Measurements from ENCODE around the gene EMP1. TPM values are rescaled to one million over a fixed set of nuclear protein-coding genes. Genes with fewer than 3 reads are reported as not detected.
A peak's percentile ranks its signal among the peaks of the same experiment; 100 is the strongest.

The EMP1 gene
- total RNA-seq, 2 donors from 2014 or later: 295 to 1,389 TPM

GRCh38 chr12:13161172-13161571 lies 35.4 kb upstream of the EMP1 start:
- TF ChIP-seq, protein P1, sequence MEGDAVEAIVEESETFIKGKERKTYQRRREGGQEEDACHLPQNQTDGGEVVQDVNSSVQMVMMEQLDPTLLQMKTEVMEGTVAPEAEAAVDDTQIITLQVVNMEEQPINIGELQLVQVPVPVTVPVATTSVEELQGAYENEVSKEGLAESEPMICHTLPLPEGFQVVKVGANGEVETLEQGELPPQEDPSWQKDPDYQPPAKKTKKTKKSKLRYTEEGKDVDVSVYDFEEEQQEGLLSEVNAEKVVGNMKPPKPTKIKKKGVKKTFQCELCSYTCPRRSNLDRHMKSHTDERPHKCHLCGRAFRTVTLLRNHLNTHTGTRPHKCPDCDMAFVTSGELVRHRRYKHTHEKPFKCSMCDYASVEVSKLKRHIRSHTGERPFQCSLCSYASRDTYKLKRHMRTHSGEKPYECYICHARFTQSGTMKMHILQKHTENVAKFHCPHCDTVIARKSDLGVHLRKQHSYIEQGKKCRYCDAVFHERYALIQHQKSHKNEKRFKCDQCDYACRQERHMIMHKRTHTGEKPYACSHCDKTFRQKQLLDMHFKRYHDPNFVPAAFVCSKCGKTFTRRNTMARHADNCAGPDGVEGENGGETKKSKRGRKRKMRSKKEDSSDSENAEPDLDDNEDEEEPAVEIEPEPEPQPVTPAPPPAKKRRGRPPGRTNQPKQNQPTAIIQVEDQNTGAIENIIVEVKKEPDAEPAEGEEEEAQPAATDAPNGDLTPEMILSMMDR (IDR thresholded peaks at IDR 0.05): no peak
- no peak for ATAC-seq (ENCODE audit: insufficient number of reproducible peaks, low FRiP score, low read depth)
- Histone ChIP-seq H3K27ac (no peak overlapping the region), H3K9me3 (no peaks in the 10 kb centered on the region), H3K4me3 (no peak overlapping the region), H3K36me3 (no peaks in the 10 kb centered on the region), H3K27me3 (replicated peaks; ENCODE audit: insufficient read depth) (no peaks in the 10 kb centered on the region), H3K4me1 (ENCODE audit: control insufficient read depth in 1 of 2, low read depth in 2 of 2) (peaks cover 10 to 19% of the 10 kb centered on the region in 2 donors)
- DNase-seq (ENCODE audit: low spot score): no peak

DNA sequence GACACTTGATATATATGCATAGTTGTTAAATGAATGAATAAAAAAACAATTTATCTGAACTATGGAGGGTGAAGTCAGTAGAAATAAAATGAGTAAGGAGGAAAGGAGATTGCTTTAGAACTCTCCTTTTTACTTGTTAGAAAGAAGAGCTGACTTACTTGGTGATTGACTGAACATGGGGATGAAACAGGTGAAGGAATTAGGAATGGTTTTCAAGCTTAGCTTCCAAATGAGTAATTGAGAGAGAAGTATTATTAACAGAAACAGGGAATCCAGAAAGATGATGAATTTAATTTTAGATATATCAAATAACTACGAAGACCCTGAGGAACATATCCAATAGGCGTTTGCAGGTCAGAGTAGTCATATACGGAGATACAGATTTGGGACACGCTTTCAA lies 33.6 kb upstream of the EMP1 start:
- Histone ChIP-seq H3K4me3 (no peak overlapping the region), H3K27ac (no peak overlapping the region), H3K36me3 (no peaks in the 10 kb centered on the region), H3K9me3 (no peaks in the 10 kb centered on the region), H3K4me1 (ENCODE audit: control insufficient read depth in 1 of 2, low read depth in 2 of 2) (peaks cover 10 to 20% of the 10 kb centered on the region in 2 donors), H3K27me3 (replicated peaks; ENCODE audit: insufficient read depth) (no peaks in the 10 kb centered on the region)
- TF ChIP-seq, protein P1 (IDR thresholded peaks at IDR 0.05): no peak
- ATAC-seq (ENCODE audit: insufficient number of reproducible peaks, low FRiP score, low read depth) (no peak), DNase-seq (ENCODE audit: low spot score) (no peak)

GRCh38 chr12:13163868-13164635 lies 32.5 kb upstream of the EMP1 start:
- no peak overlapping the region for H3K27ac ChIP-seq
- no peaks in the 10 kb centered on the region for H3K36me3 ChIP-seq
- no peaks in the 10 kb centered on the region for H3K9me3 ChIP-seq
- H3K27me3 ChIP-seq (replicated peaks; ENCODE audit: insufficient read depth): no peaks in the 10 kb centered on the region
- ATAC-seq (ENCODE audit: insufficient number of reproducible peaks, low FRiP score, low read depth) (no peak), DNase-seq (ENCODE audit: low spot score) (no peak)
- peaks cover 10 to 20% of the 10 kb centered on the region in 2 donors for H3K4me1 ChIP-seq (ENCODE audit: control insufficient read depth in 1 of 2, low read depth in 2 of 2)
- TF ChIP-seq, protein P1 (IDR thresholded peaks at IDR 0.05): no peak
- no peak overlapping the region for H3K4me3 ChIP-seq

GRCh38 chr12:13164921-13165616 lies 31.5 kb upstream of the EMP1 start:
- no peak for ATAC-seq (ENCODE audit: insufficient number of reproducible peaks, low FRiP score, low read depth)
- H3K27me3 ChIP-seq (replicated peaks; ENCODE audit: insufficient read depth): no peaks in the 10 kb centered on the region
- H3K4me3 ChIP-seq: no peak overlapping the region
- no peaks in the 10 kb centered on the region for H3K36me3 ChIP-seq
- H3K4me1 ChIP-seq (ENCODE audit: control insufficient read depth in 1 of 2, low read depth in 2 of 2): peaks cover 10 to 20% of the 10 kb centered on the region in 2 donors
- H3K27ac ChIP-seq: no peak overlapping the region
- DNase-seq (ENCODE audit: low spot score): no peak
- no peaks in the 10 kb centered on the region for H3K9me3 ChIP-seq
- TF ChIP-seq, protein P1 (IDR thresholded peaks at IDR 0.05): no peak

GRCh38 chr12:13165617-13166041 lies 30.9 kb upstream of the EMP1 start:
- peak; percentile 53 for DNase-seq (ENCODE audit: low spot score)
- TF ChIP-seq, protein P1 (IDR thresholded peaks at IDR 0.05): no peak
- Histone ChIP-seq H3K4me1 (ENCODE audit: control insufficient read depth in 1 of 2, low read depth in 2 of 2) (peaks cover 10 to 20% of the 10 kb centered on the region in 2 donors), H3K9me3 (no peaks in the 10 kb centered on the region), H3K36me3 (no peaks in the 10 kb centered on the region), H3K27ac (peak overlapping the region in 1 of 2 donors; percentile 7), H3K27me3 (replicated peaks; ENCODE audit: insufficient read depth) (no peaks in the 10 kb centered on the region), H3K4me3 (no peak overlapping the region)
- peak; percentile 39 for ATAC-seq (ENCODE audit: insufficient number of reproducible peaks, low FRiP score, low read depth)
